K562 (cell line): ENCODE measurements around the gene RBM17.

Source experiments
- KAT7 ChIP-seq: sonication (generic); formaldehyde crosslinking; IDR thresholded peaks from 2 replicates; pipeline ENCODE4 v1.8.0; 2022; ENCODE audit warnings: missing genetic modification reagents, mild to moderate bottlenecking, borderline replicate concordance
- POLR2AphosphoS5 ChIP-seq: IDR thresholded peaks from 2 replicates; pipeline ENCODE4 v1.6.1; 2011; ENCODE audit warnings: mild to moderate bottlenecking, low read depth, low read length, moderate library complexity; ENCODE audit not compliant: control insufficient read depth, insufficient read depth
- RAD21 ChIP-seq, 2 experiments: fragments of 250-450 bp in 1 of 2; fragments of 450-650 bp in 1 of 2; sonication (Bioruptor Pico) in 1 of 2; formaldehyde crosslinking in 1 of 2; IDR thresholded peaks in 1 of 2; conservative IDR thresholded peaks in 1 of 2; 2 replicates each; pipeline versions ENCODE4 v1.4.0 to v1.8.0; 2020 to 2022; ENCODE audit warnings: mild to moderate bottlenecking in 2 of 2, moderate library complexity in 1 of 2
- SRSF9 ChIP-seq: fragments of 200-400 bp; formaldehyde crosslinking; IDR thresholded peaks from 2 replicates; pipeline ENCODE4 v1.6.1; 2017; ENCODE audit warnings: low read depth, low read length, borderline replicate concordance
- TBL1XR1 ChIP-seq, 2 experiments: IDR thresholded peaks; 2 replicates each; pipeline ENCODE4 v1.6.1; 2012; ENCODE audit warnings: improper control_type of control experiment in 2 of 2, low read length in 2 of 2, mild to moderate bottlenecking in 1 of 2
- TBP ChIP-seq: optimal IDR thresholded peaks from 2 replicates; pipeline ENCODE3; 2011; ENCODE audit warnings: low read depth, low read length, improper control_type of control experiment
- ZNF197 ChIP-seq: fragments of 200-800 bp; sonication (Bioruptor generic); IDR thresholded peaks from 2 replicates; pipeline ENCODE4 v1.6.1; 2016; ENCODE audit warnings: low read depth, missing genetic modification characterization, missing compliant biosample characterization
- TF ChIP-seq, protein P1 (sequence below), 3 experiments: IDR thresholded peaks in 2 of 3; conservative IDR thresholded peaks in 1 of 3; 2 replicates each; pipeline ENCODE4 v1.5.1; 2011 to 2012; ENCODE audit warnings: low read length in 3 of 3, mild to moderate bottlenecking in 3 of 3, control low read depth in 2 of 3, improper control_type of control experiment in 1 of 3, inconsistent platforms in 1 of 3, low read depth in 1 of 3, mixed read lengths in 1 of 3, moderate library complexity in 1 of 3; ENCODE audit not compliant: insufficient read depth in 2 of 3

DNA sequence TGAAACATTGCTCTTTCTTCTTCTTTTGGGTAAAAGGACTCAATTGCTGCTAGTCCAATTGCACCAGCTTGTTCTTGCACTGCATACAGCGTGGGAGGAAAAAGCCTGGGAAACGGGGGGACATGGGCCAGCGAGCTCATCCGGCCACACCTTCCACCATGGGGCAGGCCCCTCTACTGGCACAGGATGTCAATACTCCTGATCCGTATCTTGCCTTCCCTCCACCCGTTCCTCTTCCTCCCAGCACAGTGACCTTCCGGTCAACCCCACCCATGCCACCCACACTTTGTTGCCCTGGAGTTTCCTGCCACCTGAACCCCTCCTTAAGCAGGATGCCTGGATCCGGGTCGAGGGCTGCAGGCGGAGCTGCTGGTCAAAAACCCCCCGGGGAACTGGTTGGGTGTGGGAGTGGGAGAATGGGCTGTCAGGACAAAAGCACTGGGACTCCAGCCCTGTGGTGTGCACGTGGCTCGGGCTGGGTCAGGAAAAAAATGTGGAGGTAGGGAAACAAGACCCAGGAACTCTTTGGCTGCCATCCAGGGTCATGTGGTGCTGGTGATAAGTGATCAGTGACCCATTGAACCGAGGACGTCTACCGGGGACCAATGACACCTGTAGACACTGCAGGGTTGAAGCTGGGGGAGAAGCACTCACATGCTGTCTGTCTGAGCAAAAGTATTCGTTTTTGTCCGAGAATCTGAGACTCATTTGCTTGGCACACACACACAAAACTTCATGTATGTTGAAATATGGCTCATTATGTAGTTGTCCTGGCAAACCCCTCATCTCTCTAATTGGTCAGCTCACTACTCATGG lies 34.8 kb upstream of the RBM17 start:
- TF ChIP-seq SRSF9 (no peak), TBL1XR1 (IDR thresholded peaks at IDR 0.05; ENCODE audit: low read length in 2 of 2) (no peak), KAT7 (CRISPR knock-in tag) (no peak), POLR2AphosphoS5 (no peak), RAD21 (CRISPR knock-in tag; conservative IDR thresholded peaks at IDR 0.05 in 1 of 2, IDR thresholded peaks at IDR 0.05 in 1 of 2) (no peak), ZNF197 (CRISPR knock-in tag) (no peak), TBP (no peak)
- TF ChIP-seq, protein P1, sequence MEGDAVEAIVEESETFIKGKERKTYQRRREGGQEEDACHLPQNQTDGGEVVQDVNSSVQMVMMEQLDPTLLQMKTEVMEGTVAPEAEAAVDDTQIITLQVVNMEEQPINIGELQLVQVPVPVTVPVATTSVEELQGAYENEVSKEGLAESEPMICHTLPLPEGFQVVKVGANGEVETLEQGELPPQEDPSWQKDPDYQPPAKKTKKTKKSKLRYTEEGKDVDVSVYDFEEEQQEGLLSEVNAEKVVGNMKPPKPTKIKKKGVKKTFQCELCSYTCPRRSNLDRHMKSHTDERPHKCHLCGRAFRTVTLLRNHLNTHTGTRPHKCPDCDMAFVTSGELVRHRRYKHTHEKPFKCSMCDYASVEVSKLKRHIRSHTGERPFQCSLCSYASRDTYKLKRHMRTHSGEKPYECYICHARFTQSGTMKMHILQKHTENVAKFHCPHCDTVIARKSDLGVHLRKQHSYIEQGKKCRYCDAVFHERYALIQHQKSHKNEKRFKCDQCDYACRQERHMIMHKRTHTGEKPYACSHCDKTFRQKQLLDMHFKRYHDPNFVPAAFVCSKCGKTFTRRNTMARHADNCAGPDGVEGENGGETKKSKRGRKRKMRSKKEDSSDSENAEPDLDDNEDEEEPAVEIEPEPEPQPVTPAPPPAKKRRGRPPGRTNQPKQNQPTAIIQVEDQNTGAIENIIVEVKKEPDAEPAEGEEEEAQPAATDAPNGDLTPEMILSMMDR (IDR thresholded peaks at IDR 0.05 in 2 of 3, conservative IDR thresholded peaks at IDR 0.05 in 1 of 3; ENCODE audit: insufficient read depth in 2 of 3, low read depth in 1 of 3, low read length in 3 of 3) = no peak
